Omental fat pad (tissue), 4 donors: ENCODE data around the gene NPAS3. TPM values are rescaled to one million over a fixed set of nuclear protein-coding genes. Genes with fewer than 3 reads are reported as not detected.

Experiments used
- ATAC-seq: fragments of 150-250 bp; one replicate; pipeline ENCODE4 v1.9.1; 2016; ENCODE audit warnings: mild to moderate bottlenecking, moderate library complexity; ENCODE audit not compliant: low FRiP score
- DNase-seq: peaks from one replicate; pipeline ENCODE4 v3.0.0-alpha.2; 2019; ENCODE audit warnings: low spot score
- CTCF ChIP-seq, 3 donors: fragments of 450-650 bp; IDR thresholded peaks; one replicate each; pipeline ENCODE4 v1.5.1; 2016 to 2017; ENCODE audit warnings: antibody characterized with exemption in 3 of 3, mild to moderate bottlenecking in 3 of 3, moderate library complexity in 2 of 3
- total RNA-seq, 4 donors: library from RNA; depleted of rRNA; stranded (reverse); fragments of >200 nt; gene quantifications; one replicate each; pipeline ENCODE4 v1.1.0, GENCODE V29; 2016

Gene NPAS3
- total RNA-seq, 4 donors from 2014 or later: 0.79 to 6.0 (median 2.5) TPM

GRCh38 chr14:33847066-33847465 is 908.4 kb downstream of the NPAS3 start:
- TF ChIP-seq CTCF (IDR thresholded peaks at IDR 0.05): no peak
- DNase-seq: no peak

GRCh38 chr14:33848009-33848408 is 909.3 kb downstream of the NPAS3 start:
- no peak for TF ChIP-seq CTCF (IDR thresholded peaks at IDR 0.05)
- ATAC-seq: no peak
- DNase-seq: no peak

More at GRCh38 chr14:33847066-33847465, 908.4 kb downstream of the NPAS3 start:
- no peak for ATAC-seq

- ATAC-seq (peak; percentile 77), DNase-seq (no peak)
- TF ChIP-seq CTCF (IDR thresholded peaks at IDR 0.05): no peak
Observed at GRCh38 chr14:33848706-33849454, 910.2 kb downstream of the NPAS3 start.

- TF ChIP-seq CTCF (IDR thresholded peaks at IDR 0.05): no peak
- DNase-seq: no peak
- ATAC-seq: no peak
Observed at GRCh38 chr14:33849455-33849801, 910.7 kb downstream of the NPAS3 start.

GRCh38 chr14:33850826-33851225 is 912.1 kb downstream of the NPAS3 start:
- no peak for TF ChIP-seq CTCF (IDR thresholded peaks at IDR 0.05)
- ATAC-seq: no peak
- no peak for DNase-seq

- TF ChIP-seq CTCF (IDR thresholded peaks at IDR 0.05): no peak
- DNase-seq (no peak), ATAC-seq (no peak)
Observed at GRCh38 chr14:33851366-33851765, 912.7 kb downstream of the NPAS3 start.

- no peak for TF ChIP-seq CTCF (IDR thresholded peaks at IDR 0.05)
- DNase-seq: no peak
Observed at GRCh38 chr14:33851931-33852330, 913.3 kb downstream of the NPAS3 start.

More at GRCh38 chr14:33851931-33852330, 913.3 kb downstream of the NPAS3 start:
- ATAC-seq: no peak
